ENCODE results near the gene NR2F1-AS1. TPM values are rescaled to one million over a fixed set of nuclear protein-coding genes. Genes with fewer than 3 reads are reported as not detected.

NR2F1-AS1 gene
- total and polyA plus RNA-seq, 2 of the 4 experiments (the other 2 are of a cell fraction), result 12.5 to 12.8 TPM

- Histone ChIP-seq H3K23ac (ENCODE audit: low read depth, low read length) (peak overlapping the region; percentile 44; the same call in 1 of the 2 replicates), H2BK15ac (ENCODE audit: low read depth, low read length) (peak overlapping the region; percentile 18; the same call in 1 of the 3 replicates), H3K27ac (ENCODE audit: insufficient read depth, low read length) (no peak overlapping the region), H3K4ac (ENCODE audit: low read depth, low read length) (peak overlapping the region; percentile 38; the same call in 1 of the 2 replicates), H2AK9ac (replicated peaks; ENCODE audit: low read depth, low read length, poor library complexity) (no peak overlapping the region), H4K8ac (ENCODE audit: low read depth in 2 of 2, low read length in 2 of 2) (peak overlapping the region in 1 of 2 experiments; percentile 28; a peak in 1 of 4 replicates), H3K27me3 (ENCODE audit: control insufficient read depth, insufficient read depth, low read length) (no peaks in the 10 kb centered on the region), H3K56ac (ENCODE audit: extremely low read depth, insufficient read depth, low read length) (no peak overlapping the region), H3K18ac (ENCODE audit: low read depth, low read length) (peak overlapping the region; percentile 11; the same call in 1 of the 2 replicates), H2AK5ac (ENCODE audit: low read depth, low read length) (no peak overlapping the region; the same call in 1 of the 2 replicates), H2BK120ac (ENCODE audit: low read depth, low read length) (peak overlapping the region; percentile 14; the same call in 1 of the 2 replicates), H3K4me1 (ENCODE audit: control insufficient read depth, insufficient read depth, low read length) (no peaks in the 10 kb centered on the region; the same call in 1 of the 2 replicates), H4K5ac (ENCODE audit: low read depth, low read length) (no peak overlapping the region), H4K20me1 (ENCODE audit: insufficient read depth, low read length) (no peaks in the 10 kb centered on the region), H2AFZ (replicated peaks; ENCODE audit: low read length, poor library complexity) (no peak overlapping the region), H2BK20ac (ENCODE audit: low read depth, low read length) (peak overlapping the region; percentile 36; the same call in 1 of the 2 replicates), H4K91ac (ENCODE audit: insufficient read depth, low read depth, low read length) (no peak overlapping the region), H3K4me3 (ENCODE audit: insufficient read depth, low read depth, low read length) (no peak overlapping the region), H3K9me1 (ENCODE audit: insufficient read depth, low read length) (no peaks in the 10 kb centered on the region; the same call in 1 of the 2 replicates), H3K4me2 (ENCODE audit: low read depth, low read length) (peak overlapping the region; percentile 27; the same call in 1 of the 2 replicates), H3K14ac (replicated peaks; ENCODE audit: low read depth, low read length) (no peak overlapping the region), H2BK5ac (ENCODE audit: low read depth, low read length, poor library complexity, severe bottlenecking) (peak overlapping the region; percentile 83), H3K9ac (ENCODE audit: low read depth, low read length) (no peak overlapping the region), H3K36me3 (ENCODE audit: control insufficient read depth, insufficient read depth, low read length) (no peaks in the 10 kb centered on the region), H3K9me3 (ENCODE audit: control insufficient read depth, insufficient read depth, low read length) (no peaks in the 10 kb centered on the region), H3K79me1 (ENCODE audit: low read depth in 1 of 2, low read length in 2 of 2) (peaks cover 7 to 18% of the 10 kb centered on the region in 2 experiments)
- intact Hi-C loops (cut with micrococcal nuclease), result no loop called here
- in situ Hi-C loops (cut with MboI; ENCODE audit: low sequenced_read_pairs), result no loop called here
- BruUV-seq (replicated peaks), result no TSS peak
- DNase-seq (peak; percentile 95), ATAC-seq (ENCODE audit: low read depth) (peak; percentile 92)
- TF ChIP-seq RFX5 (IDR thresholded peaks at IDR 0.05; ENCODE audit: low read depth, low read length) (no peak), BHLHE40 (IDR thresholded peaks at IDR 0.05; ENCODE audit: low read depth, low read length) (peak; percentile 31; the same call in 1 of the 2 replicates), CEBPB (IDR thresholded peaks at IDR 0.05; ENCODE audit: low read depth, low read length) (peak; percentile 86), MXI1 (IDR thresholded peaks at IDR 0.05; ENCODE audit: borderline replicate concordance, low read depth, low read length) (no peak), MAZ (IDR thresholded peaks at IDR 0.05; ENCODE audit: borderline replicate concordance, low read depth, low read length) (no peak)
- ChIA-PET POLR2A (ENCODE audit: unreplicated experiment) (no interaction called here), CTCF (no interaction called here)
- dilution Hi-C loops (cut with HindIII; ENCODE audit: low sequenced_read_pairs, unreplicated experiment), result no loop called here
- WGBS, 2 experiments (ENCODE audit: extremely low coverage in 2 of 2, insufficient read length in 1 of 2), result no CpG with 5 or more reads among the region's 3 CpGs
These were observed 68.2 kb downstream of the NR2F1-AS1 start for GRCh38 chr5:93512799-93513198.

All from IMR-90 (cell line).